ENCODE results near the gene DNM3.

The DNM3 gene

DNA sequence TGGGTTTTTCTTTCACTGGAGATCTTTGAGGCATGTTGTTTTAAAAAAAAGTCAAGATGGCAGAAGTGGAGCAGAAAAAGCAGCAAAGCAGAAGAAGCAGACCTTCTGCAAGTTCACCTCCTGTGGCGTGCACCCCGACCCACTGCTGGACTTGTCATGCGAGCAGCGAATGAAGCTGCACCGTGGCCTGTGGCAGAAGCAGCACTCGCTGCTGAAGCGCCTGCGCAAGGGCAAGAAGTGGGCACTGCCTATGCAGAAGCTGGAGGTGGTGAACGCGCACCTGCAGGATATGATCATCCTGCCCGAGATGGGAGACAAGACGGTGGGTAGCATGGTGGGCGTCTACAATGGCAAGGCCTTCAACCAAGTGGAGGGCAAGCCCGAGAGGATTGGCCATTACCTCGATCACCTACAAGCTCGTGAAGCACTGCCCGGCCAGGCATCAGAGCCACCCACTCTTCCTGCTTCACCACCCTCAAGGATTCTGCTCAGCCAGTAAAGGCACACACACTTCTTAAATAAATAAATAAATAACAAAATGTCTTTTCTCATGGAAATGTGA lies 37.8 kb upstream of the DNM3 start:
- TF ChIP-seq SNAI2 (CRISPR knock-in tag; IDR thresholded peaks at IDR 0.05): no peak
- no peak for TF ChIP-seq ZNF8 (CRISPR knock-in tag; IDR thresholded peaks at IDR 0.05)
- TF ChIP-seq ZNF565 (CRISPR knock-in tag; conservative IDR thresholded peaks at IDR 0.05; ENCODE audit: low read depth): no peak
- no peak for TF ChIP-seq OSR1 (CRISPR knock-in tag; IDR thresholded peaks at IDR 0.05)
- TF ChIP-seq, protein P1, sequence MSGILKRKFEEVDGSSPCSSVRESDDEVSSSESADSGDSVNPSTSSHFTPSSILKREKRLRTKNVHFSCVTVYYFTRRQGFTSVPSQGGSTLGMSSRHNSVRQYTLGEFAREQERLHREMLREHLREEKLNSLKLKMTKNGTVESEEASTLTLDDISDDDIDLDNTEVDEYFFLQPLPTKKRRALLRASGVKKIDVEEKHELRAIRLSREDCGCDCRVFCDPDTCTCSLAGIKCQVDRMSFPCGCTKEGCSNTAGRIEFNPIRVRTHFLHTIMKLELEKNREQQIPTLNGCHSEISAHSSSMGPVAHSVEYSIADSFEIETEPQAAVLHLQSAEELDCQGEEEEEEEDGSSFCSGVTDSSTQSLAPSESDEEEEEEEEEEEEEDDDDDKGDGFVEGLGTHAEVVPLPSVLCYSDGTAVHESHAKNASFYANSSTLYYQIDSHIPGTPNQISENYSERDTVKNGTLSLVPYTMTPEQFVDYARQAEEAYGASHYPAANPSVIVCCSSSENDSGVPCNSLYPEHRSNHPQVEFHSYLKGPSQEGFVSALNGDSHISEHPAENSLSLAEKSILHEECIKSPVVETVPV (CRISPR knock-in tag; IDR thresholded peaks at IDR 0.05): no peak
- no peak for TF ChIP-seq ZNF70 (CRISPR knock-in tag; IDR thresholded peaks at IDR 0.05)
- no peak for TF ChIP-seq ESRRG (CRISPR knock-in tag; IDR thresholded peaks at IDR 0.05)
- TF ChIP-seq, protein P2, sequence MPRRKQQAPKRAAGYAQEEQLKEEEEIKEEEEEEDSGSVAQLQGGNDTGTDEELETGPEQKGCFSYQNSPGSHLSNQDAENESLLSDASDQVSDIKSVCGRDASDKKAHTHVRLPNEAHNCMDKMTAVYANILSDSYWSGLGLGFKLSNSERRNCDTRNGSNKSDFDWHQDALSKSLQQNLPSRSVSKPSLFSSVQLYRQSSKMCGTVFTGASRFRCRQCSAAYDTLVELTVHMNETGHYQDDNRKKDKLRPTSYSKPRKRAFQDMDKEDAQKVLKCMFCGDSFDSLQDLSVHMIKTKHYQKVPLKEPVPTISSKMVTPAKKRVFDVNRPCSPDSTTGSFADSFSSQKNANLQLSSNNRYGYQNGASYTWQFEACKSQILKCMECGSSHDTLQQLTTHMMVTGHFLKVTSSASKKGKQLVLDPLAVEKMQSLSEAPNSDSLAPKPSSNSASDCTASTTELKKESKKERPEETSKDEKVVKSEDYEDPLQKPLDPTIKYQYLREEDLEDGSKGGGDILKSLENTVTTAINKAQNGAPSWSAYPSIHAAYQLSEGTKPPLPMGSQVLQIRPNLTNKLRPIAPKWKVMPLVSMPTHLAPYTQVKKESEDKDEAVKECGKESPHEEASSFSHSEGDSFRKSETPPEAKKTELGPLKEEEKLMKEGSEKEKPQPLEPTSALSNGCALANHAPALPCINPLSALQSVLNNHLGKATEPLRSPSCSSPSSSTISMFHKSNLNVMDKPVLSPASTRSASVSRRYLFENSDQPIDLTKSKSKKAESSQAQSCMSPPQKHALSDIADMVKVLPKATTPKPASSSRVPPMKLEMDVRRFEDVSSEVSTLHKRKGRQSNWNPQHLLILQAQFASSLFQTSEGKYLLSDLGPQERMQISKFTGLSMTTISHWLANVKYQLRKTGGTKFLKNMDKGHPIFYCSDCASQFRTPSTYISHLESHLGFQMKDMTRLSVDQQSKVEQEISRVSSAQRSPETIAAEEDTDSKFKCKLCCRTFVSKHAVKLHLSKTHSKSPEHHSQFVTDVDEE (CRISPR knock-in tag; IDR thresholded peaks at IDR 0.05): no peak
- TF ChIP-seq CSDC2 (CRISPR knock-in tag; IDR thresholded peaks at IDR 0.05): no peak
- TF ChIP-seq BACH2 (CRISPR knock-in tag; IDR thresholded peaks at IDR 0.05; ENCODE audit: borderline replicate concordance): no peak
- TF ChIP-seq RARB (CRISPR knock-in tag; IDR thresholded peaks at IDR 0.05): no peak
- TF ChIP-seq GLIS3 (CRISPR knock-in tag; IDR thresholded peaks at IDR 0.05): no peak
- TF ChIP-seq, protein P3, sequence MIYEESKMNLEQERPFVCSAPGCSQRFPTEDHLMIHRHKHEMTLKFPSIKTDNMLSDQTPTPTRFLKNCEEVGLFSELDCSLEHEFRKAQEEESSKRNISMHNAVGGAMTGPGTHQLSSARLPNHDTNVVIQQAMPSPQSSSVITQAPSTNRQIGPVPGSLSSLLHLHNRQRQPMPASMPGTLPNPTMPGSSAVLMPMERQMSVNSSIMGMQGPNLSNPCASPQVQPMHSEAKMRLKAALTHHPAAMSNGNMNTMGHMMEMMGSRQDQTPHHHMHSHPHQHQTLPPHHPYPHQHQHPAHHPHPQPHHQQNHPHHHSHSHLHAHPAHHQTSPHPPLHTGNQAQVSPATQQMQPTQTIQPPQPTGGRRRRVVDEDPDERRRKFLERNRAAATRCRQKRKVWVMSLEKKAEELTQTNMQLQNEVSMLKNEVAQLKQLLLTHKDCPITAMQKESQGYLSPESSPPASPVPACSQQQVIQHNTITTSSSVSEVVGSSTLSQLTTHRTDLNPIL (CRISPR knock-in tag; IDR thresholded peaks at IDR 0.05; ENCODE audit: low read depth): no peak
- no peak for TF ChIP-seq TOX (CRISPR knock-in tag; IDR thresholded peaks at IDR 0.05; ENCODE audit: borderline replicate concordance)
- TF ChIP-seq ZFP30 (CRISPR knock-in tag; IDR thresholded peaks at IDR 0.05): no peak
- no peak for TF ChIP-seq TCF4 (CRISPR knock-in tag; IDR thresholded peaks at IDR 0.05; ENCODE audit: borderline replicate concordance)
- TF ChIP-seq ISL1 (CRISPR knock-in tag; IDR thresholded peaks at IDR 0.05): no peak
- TF ChIP-seq ZFP3 (CRISPR knock-in tag; IDR thresholded peaks at IDR 0.05): no peak
- no peak for ATAC-seq

DNA sequence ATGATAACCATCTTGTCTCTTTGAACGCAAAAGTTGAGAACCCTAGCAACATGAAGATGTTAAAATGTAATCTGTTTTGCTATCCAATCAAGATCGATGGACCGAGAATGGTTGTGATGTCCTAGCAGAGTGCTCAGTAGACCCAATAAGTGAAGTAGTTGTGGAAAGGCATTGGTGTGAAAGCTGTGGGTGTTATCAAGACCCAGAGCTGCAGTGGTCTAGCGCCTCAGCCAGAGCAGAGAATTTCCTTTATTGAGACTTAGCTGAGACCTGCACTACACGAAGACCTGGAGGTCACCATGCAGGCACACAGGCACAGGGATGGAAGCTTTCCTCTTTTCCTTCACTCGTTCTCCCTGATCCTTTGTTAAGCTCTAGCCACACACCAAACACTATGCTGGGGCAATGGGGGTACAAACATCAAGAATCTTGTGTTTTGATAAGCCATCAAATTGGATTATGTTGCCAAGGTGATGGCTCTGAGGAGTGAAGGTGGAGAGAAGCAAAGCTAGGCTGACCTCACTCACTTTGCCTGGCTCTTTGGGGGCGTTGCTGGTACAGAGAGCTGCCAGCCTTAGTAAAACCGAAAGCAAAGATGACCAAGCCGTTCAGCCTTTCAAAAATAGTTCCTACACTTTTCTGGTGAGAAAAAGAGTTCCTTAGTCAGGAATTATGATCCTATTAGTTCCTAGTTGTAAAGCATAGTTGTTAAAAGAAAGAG lies 35.7 kb upstream of the DNM3 start:
- TF ChIP-seq RARB (CRISPR knock-in tag; IDR thresholded peaks at IDR 0.05): no peak
- TF ChIP-seq ZNF70 (CRISPR knock-in tag; IDR thresholded peaks at IDR 0.05): no peak
- TF ChIP-seq OSR1 (CRISPR knock-in tag; IDR thresholded peaks at IDR 0.05): no peak
- no peak for TF ChIP-seq TOX (CRISPR knock-in tag; IDR thresholded peaks at IDR 0.05; ENCODE audit: borderline replicate concordance)
- no peak for TF ChIP-seq ZNF565 (CRISPR knock-in tag; conservative IDR thresholded peaks at IDR 0.05; ENCODE audit: low read depth)
- TF ChIP-seq ZFP3 (CRISPR knock-in tag; IDR thresholded peaks at IDR 0.05): no peak
- TF ChIP-seq, protein P2 (CRISPR knock-in tag; IDR thresholded peaks at IDR 0.05): no peak
- no peak for TF ChIP-seq ZC3H10 (CRISPR knock-in tag; IDR thresholded peaks at IDR 0.05)
- no peak for TF ChIP-seq ISL1 (CRISPR knock-in tag; IDR thresholded peaks at IDR 0.05)
- TF ChIP-seq BACH2 (CRISPR knock-in tag; IDR thresholded peaks at IDR 0.05; ENCODE audit: borderline replicate concordance): no peak
- TF ChIP-seq, protein P3 (CRISPR knock-in tag; IDR thresholded peaks at IDR 0.05; ENCODE audit: low read depth): no peak
- no peak for TF ChIP-seq PPARA (CRISPR knock-in tag; IDR thresholded peaks at IDR 0.05; ENCODE audit: borderline replicate concordance)
- TF ChIP-seq, protein P4, sequence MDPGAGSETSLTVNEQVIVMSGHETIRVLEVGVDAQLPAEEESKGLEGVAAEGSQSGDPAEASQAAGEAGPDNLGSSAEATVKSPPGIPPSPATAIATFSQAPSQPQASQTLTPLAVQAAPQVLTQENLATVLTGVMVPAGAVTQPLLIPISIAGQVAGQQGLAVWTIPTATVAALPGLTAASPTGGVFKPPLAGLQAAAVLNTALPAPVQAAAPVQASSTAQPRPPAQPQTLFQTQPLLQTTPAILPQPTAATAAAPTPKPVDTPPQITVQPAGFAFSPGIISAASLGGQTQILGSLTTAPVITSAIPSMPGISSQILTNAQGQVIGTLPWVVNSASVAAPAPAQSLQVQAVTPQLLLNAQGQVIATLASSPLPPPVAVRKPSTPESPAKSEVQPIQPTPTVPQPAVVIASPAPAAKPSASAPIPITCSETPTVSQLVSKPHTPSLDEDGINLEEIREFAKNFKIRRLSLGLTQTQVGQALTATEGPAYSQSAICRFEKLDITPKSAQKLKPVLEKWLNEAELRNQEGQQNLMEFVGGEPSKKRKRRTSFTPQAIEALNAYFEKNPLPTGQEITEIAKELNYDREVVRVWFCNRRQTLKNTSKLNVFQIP (CRISPR knock-in tag; IDR thresholded peaks at IDR 0.05; ENCODE audit: borderline replicate concordance, low read depth): no peak
- ATAC-seq: no peak

All from SK-N-SH treated with all-trans-retinoic acid at 6 μM for 48 hours (cell line).